Suprapubic skin (tissue), 3 donors: ENCODE data around the gene CNTFR.

Source experiments
- POLR2AphosphoS5 ChIP-seq, 3 donors: sonication (generic); formaldehyde crosslinking; IDR thresholded peaks; one replicate each; pipeline ENCODE4 v1.6.1; 2017; ENCODE audit warnings: antibody characterized with exemption in 3 of 3
- TF ChIP-seq, protein P1 (sequence below), 2 donors: fragments of 200-600 bp in 1 of 2; fragments of 450-650 bp in 1 of 2; sonication (generic) in 1 of 2; IDR thresholded peaks; one replicate each; pipeline ENCODE4 v1.5.1; 2016 to 2019; ENCODE audit warnings: antibody characterized with exemption in 2 of 2, mild to moderate bottlenecking in 1 of 2, moderate library complexity in 1 of 2

DNA sequence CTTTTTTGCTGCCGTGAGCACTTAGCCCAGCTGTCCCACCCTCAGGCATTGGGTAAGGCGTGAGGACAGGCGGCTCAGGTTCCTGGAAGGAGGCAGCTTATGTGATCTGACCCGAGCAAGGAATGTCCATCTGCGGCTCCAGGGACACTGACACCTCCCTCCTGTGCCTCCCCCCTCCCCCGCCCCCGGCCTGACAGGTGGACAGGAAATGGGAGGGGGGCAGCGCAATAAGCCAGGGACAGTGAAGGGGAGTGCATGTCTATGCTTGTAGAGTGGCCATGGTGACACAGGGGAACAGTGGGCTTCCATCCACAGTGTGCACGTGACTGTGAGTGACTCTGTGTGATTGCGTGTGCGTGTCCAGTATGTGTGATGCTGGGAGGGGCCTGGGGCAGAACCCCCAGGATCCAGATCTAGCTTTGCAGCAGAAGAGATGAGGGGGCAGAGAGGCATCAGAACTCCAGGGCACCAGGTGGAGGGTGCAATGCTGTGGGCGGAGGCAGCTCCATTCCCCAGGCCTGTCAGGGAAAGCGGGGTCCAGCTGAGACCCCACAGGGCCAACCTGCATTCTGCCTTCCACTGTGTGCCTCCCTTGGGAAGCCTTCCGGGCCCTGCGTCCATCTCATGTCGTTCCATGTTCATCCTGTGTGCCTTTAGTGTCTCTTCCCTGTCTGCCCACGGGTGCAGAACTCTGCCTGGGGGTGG, 30.5 kb downstream of the CNTFR start:
- TF ChIP-seq, protein P1, sequence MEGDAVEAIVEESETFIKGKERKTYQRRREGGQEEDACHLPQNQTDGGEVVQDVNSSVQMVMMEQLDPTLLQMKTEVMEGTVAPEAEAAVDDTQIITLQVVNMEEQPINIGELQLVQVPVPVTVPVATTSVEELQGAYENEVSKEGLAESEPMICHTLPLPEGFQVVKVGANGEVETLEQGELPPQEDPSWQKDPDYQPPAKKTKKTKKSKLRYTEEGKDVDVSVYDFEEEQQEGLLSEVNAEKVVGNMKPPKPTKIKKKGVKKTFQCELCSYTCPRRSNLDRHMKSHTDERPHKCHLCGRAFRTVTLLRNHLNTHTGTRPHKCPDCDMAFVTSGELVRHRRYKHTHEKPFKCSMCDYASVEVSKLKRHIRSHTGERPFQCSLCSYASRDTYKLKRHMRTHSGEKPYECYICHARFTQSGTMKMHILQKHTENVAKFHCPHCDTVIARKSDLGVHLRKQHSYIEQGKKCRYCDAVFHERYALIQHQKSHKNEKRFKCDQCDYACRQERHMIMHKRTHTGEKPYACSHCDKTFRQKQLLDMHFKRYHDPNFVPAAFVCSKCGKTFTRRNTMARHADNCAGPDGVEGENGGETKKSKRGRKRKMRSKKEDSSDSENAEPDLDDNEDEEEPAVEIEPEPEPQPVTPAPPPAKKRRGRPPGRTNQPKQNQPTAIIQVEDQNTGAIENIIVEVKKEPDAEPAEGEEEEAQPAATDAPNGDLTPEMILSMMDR (IDR thresholded peaks at IDR 0.05) = no peak
- TF ChIP-seq POLR2AphosphoS5 (IDR thresholded peaks at IDR 0.05) = no peak
